Nucleus accumbens (tissue), 56 donors: Measurements from ENCODE around the gene TMEM132C.
A peak's percentile ranks its signal among the peaks of the same experiment; 100 is the strongest.
"Not testable (repeated sequence)": the region's sequence is repeated elsewhere in the genome, so short reads cannot be mapped to it uniquely, and the experiment has no call there.

Experiments
- DNase-seq, 56 donors: peaks; one replicate each; lab custom pipeline; 2025; lab: John Stamatoyannopoulos, UW

Gene TMEM132C

DNA sequence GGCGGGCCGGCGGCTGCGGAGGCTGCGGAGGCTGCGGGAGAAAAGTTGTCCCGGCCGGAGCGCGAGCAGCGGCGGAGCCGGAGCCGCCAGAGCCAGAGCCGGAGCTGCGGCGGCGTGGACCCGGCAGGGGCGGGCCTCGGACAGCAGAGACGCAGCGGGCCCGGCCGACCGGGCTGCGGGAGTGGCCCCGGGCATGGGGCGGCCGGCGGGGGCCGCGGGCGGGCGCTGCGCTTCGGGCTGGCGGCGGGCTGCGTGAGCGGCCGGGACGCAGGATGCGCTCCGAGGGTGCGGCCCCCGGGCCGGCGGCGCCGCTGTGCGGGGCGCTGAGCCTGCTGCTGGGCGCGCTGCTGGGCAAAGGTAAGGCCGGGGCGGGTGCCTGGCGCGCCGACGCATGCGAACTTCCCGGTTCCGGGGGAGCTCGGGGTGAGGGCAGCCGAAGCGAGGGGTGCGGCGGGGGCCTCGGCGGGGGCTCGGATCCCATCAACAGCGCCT lies at the start of gene TMEM132C:
Gene TMEM132C (plus strand): TSS at position 40 of the 492 bp plus-strand sequence. CDS start 233 bp downstream, at position 273.
- DNase-seq, result peak in 3 of 56 donors; percentile 15 to 34 (median 33)

DNA sequence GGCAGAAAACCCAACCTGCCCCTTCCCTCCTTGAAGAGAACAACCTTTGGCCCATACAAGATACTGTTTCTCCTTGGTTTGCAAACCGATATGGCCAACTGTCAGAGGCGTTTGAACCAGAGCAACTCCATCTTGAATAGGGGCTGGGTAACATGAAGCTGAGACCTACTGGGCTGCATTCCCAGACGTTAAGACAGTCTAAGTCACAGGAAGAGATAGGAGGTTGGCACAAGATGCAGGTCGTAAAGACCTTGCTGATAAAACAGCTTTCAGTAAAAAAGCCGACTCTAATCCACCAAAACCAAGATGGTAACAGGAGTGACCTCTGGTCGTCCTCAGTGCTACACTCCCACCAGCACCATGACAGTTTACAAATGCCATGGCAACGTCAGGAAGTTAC lies 42.7 kb upstream of the TMEM132C start:
- no peak for DNase-seq

GRCh38 chr12:128228581-128228980 lies 38.4 kb upstream of the TMEM132C start:
- no peak for DNase-seq

GRCh38 chr12:128235635-128236417 lies 31.1 kb upstream of the TMEM132C start:
- no peak for DNase-seq

GRCh38 chr12:128236525-128236924 lies 30.4 kb upstream of the TMEM132C start:
- no peak for DNase-seq

DNA sequence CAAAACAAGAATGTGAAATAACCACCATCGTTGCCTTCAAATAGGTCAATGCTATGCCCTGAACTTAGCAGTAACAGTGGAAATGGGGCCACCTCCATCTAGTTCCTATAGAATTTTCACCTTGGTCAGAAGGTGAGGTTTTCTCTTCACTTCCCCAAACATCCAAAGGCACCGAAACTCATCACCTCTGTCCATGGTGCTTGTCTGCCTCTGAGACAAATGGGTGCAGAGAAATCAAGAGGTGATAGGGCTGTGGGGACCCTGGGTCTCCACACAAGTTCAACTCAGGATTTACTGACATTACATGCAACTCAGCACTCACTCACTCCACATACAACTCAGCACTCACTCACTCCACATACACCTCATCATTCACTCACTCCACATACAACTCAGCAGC lies 26.2 kb upstream of the TMEM132C start:
- DNase-seq, result no peak

DNA sequence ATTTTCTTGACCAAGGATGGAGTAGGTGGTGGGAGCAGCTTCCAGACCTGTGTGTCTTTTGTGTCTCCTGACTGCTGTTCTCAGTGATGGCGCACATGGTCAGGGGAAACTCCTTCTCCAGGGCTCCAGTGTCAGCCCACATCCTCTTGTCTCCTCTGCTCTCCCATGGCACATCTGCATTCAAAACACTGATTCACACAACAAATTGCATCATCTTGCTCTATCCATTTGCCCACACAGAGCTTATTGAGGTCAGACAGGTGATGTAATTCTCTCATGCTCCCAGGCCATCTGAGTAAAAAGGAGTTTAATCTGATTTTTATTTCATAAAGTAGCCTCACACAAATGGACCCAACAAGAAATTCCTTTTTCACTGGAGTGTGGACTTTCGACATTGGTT lies 21.8 kb upstream of the TMEM132C start:
- DNase-seq, result no peak

- no peak for DNase-seq
Observed at GRCh38 chr12:128245905-128246304, 21.1 kb upstream of the TMEM132C start.

DNA sequence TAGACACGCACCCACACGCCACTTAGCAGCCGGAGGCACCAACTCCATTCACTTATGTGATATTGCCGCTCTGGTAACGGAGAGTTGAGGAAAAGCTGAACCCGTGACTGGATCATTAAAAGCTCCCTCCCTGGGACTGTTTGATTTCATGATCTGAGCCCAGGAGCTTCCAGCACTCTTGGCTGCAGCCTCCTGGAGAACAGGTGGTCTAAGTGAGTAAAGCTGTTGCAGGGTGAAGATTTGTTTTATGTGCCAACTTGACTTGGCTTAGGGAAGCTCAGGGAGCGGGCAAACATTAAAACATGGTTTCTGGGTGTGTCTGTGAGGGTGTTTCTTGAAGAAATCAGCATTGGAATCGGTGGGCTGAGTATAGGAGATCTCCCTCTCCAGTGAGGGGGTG lies 16.9 kb upstream of the TMEM132C start:
- DNase-seq, result no peak

DNA sequence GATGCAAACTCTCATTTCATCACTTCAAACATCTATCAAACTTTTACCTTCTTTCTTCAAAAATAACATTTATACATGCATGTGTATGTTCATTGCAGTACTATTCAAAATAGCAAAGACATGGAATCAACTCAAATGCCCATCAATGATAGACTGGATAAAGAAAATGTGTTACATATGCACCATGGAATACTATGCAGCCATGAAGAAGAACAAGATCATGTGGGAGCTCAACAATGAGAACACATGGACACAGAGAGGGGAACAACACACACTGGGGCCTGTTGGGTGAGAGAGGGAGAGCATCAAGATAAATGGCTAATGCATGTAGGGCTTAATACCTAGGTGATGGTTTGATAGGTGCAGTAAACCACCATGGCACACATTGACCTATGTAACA lies 13.1 kb upstream of the TMEM132C start:
- not testable (repeated sequence) for DNase-seq

DNA sequence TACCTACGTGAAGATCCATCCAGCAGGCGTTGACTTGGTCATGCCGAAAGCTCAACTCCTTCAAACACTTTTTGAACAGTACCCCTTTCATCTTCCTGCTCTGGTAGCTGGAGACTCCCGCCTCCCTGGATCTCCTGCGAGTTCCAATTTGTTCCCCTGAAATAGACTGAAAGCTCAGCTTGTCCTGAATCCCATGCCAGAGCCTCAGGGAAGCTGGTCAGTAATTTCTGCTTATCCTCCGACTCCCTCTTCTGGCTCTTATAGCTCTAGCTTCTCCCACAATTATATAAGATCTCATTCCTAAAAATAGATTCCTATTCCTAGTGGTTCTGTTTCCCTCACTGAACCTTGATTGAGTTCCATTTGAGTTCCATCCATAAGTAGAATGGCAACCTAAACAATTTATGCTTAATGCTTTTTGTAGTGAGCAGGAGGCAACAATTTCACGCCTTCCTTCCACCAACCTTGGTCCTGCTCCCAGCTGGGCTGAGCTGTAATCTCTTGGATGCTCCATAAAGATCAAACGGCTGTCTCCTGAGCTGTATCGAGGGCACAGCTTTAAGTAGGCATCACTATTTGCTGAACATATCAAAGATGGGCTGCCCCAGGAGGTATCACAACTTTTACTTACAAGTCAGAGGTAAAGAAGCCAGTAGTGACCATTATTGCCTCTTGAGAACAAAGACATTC lies 8.0 kb upstream of the TMEM132C start:
- DNase-seq, result peak in 11 of 56 donors; percentile 4 to 37 (median 28)

DNA sequence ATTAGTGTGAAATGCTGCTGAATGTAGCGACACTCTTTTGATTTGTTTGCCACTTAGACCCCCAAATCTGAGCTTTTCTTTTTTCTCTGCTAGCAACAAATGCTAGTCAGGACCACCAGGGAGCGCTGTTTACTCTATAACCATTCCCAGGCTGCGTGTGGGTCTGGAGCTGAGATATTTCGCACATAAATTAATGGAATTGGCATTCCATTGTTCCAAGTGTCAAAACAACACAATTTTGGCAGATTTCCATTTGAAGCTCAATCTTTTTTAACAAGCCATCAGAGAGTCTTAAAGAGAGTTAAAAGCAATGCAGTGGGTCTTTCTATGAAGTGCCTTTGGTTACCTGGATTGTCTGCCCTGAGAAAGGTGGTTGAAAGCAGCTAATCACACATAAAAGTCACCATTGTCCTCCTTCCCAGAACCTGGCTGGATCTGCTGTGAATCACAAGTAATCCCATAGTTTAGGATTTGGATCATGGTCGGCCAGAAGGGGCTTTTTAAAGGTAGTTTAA lies 7.4 kb upstream of the TMEM132C start:
- DNase-seq, result peak in 42 of 56 donors; percentile 4 to 79 (median 32)

GRCh38 chr12:128261757-128262156 lies 5.2 kb upstream of the TMEM132C start:
- no peak for DNase-seq

DNA sequence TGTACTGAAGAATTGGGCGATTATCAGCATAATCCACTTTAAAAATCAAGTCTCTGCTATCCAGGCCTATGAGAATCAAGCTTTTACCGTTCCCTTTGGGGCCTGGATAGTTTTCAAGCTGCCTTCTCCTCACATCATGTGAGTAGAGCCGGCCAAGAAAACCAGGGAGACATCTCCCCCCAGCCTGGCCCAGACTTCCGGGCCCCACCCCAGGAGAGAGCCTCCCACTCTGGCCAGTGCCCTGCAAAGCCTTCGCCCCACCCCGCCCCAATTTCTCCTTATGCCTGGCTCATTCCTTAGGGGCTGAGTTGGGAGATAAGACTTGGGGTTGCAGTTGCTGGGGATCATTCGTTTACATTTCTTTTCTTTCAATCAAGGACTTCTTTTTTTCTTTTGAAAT lies 1.4 kb upstream of the TMEM132C start:
- peak in 1 of 56 donors; percentile 5 for DNase-seq

- no peak for DNase-seq
Observed at GRCh38 chr12:128266086-128266485, 884 bp upstream of the TMEM132C start.

DNA sequence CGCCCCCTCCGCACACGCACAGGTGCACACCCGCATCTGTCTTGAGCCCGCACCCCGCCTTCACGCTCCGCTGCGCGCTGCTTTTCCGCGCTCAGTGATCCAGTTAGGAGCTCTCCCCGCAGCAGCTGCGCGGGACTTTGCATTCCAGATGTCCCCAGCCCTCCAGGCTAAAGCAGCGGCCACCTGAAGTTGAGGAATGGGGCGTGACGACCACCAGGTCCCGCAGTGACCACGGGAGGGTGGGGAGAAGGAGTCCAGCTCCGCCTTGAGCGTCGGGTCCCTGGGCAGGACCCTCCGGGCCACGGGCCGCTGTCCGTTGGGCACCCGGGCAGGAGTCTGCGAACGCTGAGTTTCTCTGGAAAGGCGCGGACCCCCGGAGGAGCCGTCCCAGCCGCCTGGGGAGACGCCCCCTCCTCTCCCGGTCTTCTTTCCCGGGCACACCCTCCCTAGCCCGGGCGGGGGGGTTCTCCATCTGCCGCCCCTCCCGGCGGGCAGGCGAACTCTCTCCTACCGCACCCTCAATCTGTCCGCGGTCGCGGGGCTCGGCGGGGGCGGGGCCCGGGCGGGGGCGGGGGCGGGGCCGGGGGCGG lies 334 bp upstream of the TMEM132C start:
- DNase-seq, result peak in 9 of 56 donors; percentile 2 to 48 (median 17)

- peak in 1 of 56 donors; percentile 23 for DNase-seq
Observed at GRCh38 chr12:128267651-128268378, 845 bp downstream of the TMEM132C start.

DNA sequence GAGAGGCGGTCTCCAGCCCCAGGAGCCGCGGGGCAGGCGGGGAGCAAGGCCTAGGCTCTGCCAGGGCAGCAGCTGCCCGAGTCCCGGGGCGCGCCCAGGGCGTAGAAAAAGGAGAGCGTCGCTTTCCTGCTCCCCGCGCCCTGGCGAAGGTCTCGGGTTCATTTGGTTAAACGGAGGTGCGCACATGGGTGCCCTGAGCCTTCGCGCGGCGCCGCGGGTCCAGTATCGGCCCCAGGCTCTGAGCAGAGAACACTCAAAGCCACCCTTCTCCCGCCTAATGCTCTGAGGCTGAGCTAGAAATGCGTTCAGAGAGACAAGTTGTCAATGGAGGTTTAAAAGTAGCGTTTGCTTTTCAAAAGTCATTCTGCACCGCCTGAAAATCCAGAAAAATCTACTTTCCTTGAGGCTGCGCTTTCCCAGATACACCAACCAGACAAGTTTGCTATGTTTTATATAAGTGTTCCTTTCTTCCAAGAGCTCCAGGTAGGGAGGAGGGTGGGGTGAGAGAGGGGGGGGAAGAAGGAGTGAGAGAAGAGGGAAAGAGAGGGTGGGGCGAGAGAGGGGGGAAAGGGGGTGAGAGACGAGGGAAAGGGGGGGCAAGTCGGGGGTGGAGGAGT lies 1.5 kb downstream of the TMEM132C start:
- DNase-seq, result peak in 3 of 56 donors; percentile 8 to 18 (median 17)

DNA sequence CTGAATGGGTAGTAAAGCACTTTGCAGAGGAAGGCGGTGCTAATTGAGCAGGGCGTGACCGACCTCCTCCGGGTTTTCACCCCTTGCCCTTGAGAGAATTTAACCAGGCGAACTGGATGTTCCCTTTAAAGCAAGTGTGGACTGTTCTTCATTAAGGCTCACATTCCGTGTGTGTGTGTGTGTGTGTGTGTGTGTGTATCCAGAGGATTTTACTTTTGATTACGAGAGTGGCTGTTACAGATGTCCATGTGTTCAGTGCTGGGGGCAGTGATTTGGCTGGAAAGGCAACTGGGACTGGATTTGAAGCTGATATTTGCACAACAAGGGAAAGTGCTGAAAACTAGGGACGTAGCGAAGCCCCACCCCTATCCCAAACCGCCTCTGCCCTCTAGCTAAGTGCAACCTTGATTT lies 2.2 kb downstream of the TMEM132C start:
- DNase-seq, result no peak

DNA sequence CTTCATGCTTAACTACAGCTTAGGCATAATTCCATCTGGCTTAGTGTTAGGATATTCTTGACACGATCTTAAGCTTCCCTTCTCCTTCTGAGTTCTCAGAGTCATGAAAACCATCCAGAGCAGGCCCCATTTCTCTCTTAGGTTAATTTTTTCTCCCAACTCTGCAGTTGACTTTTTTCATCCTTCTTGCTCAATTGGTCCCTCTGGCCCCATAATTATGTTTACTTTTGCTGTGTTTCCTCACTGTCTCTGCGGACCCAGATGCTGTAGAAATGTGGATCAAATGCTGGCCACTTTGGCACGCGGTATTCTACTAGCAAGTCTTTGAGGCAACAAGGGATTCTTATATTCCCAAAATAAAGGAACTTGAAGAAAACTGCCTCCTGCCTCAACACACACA lies 9.5 kb downstream of the TMEM132C start:
- no peak for DNase-seq
